Stimulated activated CD8-positive, alpha-beta memory T cell treated with anti-CD3 and anti-CD28 coated beads, Interleukin-2, amount 100 ng/mL, for 48 hours (primary cell): Measurements from ENCODE around the gene EPB41L2.

ENCODE experiments used
- DNase-seq, 2 donors: peaks; one replicate each; pipeline ENCODE4 v3.0.0-alpha.2; 2020; ENCODE audit warnings: low read depth in 2 of 2

EPB41L2 gene

DNA sequence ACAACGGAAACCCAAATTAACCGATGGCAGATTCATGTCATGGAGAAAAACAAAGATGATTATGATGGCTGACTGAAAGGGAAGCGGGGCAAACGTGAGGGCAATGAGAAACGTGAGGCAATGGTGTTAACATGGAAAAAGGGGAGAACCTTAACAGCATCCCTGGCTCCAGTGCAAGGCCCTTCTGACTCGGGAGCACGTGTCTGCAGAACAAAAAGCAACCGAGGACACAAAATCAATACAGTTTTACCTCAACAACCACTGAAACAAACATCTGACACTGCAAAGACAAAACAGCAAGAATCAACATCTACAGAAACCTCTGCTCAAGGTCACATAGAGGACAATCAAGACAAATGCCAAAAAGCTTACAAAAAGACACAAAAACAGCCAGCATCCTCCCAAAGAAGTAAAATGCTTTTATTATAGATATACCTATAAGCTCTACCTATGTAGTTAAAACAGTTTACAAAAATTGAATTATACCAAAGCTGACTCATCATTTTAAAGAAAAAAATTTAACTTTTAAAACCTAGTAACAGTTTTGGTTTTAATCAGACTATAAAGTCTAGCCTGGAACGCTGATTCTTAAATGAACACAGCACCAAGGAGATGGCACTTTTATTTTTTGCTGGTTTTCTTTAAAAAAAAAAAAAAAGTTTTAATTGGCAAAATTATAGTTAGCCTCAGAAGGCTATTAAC, 192.7 kb downstream of the EPB41L2 start:
- no peak for DNase-seq

DNA sequence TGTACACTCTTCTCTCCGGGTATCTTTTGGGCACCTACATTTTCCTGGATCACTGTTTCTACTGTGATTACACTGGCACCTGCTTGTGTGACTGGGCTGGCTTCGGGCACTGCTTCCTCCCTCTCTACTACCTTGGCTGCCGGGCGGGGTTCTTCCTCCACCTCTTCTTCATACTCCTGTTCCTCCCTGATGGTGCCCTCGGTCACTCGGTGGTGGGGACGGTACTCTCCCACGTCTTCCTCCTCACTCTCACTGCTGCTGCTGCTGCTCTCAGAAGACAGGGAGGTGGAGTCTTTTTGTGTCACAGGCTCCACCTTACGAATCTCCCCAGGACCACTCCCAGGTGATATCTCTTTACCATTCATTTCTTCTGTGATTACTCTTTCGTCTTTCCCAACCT, 193.4 kb downstream of the EPB41L2 start:
- DNase-seq: no peak

DNA sequence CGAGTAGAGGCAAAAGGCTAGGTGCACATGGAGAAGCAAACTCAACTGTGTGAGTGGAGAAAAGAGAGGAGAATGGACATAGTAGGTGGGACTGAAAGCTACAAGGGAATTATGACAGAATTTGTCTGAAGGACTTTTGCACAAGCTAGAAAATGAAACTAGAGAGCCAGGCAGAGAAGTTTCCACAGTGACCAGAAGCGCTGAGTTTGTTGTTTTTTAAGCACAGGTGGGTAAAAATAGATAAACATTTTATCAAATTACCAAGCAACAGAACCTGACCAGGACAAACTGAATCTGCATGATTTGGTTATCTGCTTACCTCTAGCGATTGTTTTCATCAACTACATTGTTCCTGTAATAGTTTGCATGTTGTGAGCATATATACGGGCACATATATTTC, 197.3 kb downstream of the EPB41L2 start:
- DNase-seq: no peak

DNA sequence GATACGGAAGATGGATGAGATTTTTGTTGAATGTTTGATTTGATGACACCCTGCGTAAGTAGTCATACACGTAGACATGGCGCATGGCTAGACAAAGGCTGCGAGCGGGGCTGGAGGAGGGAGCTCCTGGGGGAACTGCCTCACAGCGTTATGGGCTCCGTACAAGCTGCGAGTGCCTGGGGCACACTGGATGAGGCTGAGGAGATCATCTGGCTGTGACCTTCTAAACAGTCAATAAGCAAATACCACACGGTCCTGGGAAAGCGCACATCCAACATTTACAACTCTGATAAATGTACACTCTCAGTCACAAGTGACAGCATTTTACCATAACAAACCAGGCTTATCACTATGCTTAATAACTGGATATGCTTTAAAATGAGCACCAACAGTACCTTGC, 198.7 kb downstream of the EPB41L2 start:
- DNase-seq: no peak

DNA sequence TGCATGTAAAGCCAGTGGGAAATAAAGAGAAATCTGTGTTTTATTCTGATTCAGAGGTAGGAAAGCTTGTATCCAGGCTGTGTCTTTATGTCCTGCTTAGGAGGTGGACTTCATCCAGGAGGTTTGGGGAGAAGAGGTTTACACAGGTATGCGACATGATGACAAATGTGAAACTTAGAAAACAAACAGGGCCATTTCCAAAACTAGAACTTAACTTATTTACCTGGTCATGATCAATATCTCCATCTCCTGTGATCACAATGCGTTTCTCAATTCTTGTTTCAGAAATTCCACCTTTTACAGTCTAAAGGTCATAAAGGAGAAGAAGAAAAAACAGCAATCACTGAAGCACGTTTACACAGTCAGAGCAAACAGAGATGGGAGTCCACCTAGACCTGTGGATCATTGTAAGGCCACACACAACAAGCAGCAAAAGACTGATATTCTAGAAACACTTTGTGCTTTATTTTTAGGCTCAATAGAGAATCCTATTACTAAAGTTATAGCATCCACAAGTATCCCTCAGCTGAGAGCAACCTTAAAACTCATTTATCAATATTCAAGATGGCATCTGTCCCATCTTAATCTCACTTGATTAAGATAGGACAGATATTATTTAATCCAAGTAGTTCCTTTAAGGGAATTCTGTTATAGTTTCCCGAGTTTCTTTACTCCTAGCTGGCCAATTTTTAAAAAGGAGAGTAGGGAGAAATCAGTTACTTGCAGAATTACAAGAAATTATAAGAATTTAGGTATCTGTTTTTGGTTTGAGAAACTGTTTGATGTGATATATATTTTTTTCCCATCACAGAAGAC, 199.4 kb downstream of the EPB41L2 start:
- no peak for DNase-seq

DNA sequence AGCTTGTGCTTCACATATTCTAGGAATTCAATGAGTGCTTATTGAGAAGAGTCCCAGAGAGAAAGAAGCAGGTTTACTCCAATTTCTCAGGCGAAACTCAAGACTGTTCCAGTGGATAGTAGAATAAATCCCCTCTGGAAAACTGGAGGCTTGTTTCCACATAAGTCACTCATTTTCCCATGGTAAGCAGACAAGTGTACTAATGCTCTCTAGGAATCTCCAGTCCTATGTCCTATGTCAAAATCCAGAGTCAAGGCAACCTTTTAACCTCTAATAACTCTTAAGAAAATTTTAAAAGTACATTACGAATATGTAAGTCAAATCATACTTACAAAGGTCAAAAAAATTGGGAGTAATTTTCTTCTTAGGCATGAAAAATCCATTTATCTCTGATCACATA, 200.7 kb downstream of the EPB41L2 start:
- no peak for DNase-seq

DNA sequence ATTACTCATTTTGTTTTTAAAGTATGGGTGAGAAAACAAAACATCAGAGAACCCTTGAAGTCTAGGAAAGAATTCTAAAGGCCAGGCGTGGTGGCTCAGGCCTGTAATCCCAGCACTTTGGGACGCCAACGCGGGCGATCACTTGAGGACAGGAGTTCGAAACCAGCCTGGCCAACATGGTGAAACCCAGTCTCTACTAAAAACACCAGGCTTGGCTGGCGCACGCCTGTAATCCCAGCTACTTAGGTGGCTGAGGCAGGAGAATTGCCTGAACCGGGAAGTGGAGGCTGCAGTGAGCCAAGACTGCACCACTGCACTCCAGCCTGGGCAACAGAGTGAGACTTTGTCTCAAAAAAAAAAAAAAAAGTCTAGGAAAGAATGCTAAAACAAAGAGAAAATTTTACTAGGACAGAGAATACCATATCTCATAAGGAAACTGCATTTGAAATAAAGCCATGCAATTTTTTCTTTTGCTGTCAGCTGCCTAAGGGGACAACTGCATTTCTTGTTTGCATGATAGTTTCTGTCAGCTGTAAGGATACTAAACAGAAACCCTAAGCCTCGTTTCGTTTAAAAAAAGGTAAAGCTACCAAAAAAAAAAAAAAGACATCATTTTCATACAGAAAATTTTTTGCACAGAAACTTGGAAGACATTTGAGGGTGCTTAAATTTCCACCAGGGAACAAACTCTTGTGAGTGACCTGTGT, 203.7 kb downstream of the EPB41L2 start:
- no peak for DNase-seq

DNA sequence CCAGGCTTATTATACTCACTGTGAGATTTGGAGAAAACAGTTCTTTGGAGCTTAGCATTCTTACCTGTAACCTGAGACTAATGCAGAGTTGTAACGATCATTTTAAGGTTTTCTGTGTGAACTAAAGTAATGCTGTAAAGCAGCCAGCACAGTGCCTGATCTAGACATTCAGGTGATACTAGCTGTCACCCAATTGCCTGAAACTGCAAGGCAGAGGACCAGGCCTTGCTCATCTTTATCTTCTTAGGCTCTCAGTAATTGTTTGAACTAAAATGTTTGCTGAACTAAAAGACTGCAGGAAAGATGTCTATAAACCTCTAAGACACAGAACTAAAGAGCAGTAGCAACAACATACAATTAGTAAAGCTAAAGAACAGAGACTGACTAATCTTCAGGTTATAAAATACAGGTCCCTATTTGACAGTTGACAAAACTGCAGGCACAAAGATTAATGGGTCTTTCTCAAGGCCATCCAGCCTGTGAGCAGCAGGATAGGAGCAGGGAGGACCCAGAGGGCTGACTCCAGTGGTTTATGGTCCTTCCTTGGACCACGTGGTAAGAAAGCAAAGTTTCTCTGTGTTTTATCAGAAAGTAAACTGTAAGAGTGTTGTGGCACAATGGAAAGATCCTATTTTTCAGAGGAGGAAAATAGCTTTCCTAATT, 204.4 kb downstream of the EPB41L2 start:
- no peak for DNase-seq

DNA sequence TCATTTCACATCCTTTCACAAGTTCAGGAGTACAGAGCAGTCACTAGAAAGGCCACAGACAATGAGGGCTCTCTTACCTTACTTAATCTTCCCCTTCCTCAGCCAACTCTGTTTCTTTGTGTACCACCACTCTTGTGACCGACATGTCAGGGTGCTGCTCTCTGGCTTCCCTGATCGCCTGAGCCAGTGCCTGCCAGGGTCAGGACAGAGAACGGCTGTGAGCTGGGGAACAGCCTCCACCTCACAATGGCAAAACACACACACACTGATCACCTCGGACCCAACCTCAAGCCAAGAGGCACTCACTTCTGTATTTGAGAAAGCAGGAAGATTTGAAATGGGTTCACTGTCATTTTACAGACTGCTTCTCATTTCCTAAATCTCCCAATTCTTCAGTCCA, 205.0 kb downstream of the EPB41L2 start:
- no peak for DNase-seq

DNA sequence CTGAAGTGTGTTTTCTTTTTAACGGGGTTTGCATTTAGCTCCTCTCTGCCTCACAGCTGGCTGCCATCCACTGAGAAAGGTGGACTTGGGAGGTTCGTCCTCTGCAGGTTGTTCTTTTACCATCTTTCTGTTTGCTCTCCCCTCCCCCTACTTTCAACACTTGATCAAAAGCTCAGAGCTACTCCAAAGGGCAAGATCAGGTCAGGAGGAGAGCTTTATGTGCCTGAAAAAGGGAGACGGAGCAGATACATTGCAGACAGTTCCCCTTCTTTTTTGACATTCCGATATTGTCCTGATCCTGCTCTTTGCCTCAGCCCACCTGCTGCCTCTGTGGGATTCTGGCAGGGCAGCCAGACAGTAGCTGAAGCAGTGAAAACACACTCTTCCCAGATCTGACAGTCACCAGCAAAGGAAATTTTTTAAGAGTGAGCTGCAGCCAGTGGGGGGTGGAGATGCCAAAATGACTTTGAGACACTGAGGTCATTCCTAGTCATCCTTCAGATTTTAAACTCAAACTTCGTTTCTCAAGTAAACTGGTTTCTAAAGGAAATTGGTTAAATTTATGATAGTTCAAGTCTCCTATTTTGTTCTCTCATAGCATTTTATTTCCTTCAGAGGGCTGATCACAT, 209.4 kb downstream of the EPB41L2 start:
- no peak for DNase-seq

DNA sequence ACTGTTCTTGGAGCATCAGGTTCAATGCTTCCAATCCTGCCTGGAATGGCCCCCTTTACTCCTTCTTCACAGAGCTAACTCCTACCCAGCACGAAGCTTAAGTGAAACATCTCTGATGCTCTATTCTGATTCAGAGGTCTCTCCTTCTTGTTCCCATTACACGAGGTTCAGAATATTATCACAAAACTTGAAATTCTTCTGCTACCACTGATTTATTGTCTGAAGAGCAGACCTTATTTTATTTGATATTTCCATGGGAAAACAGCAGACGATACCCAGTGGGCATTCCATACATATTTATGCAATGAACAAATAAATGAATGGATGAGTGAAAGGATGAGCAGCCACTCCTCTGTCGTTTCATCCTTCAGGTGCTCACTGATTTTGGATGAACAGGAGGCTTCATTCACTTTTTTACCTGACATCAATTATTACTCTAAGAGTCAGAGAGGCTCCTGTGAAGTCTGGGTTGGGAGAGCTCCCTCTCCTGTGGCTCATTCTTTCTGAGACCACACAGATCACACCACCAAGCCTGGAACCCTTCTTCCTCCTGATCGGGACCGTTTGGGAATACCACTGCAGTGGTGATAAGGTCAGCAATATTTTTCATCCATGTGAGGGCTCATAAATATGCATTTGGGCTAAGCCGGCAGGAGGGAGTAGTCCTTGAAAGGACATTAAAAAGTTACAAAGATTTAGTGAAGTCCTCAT, 210.0 kb downstream of the EPB41L2 start:
- no peak for DNase-seq

DNA sequence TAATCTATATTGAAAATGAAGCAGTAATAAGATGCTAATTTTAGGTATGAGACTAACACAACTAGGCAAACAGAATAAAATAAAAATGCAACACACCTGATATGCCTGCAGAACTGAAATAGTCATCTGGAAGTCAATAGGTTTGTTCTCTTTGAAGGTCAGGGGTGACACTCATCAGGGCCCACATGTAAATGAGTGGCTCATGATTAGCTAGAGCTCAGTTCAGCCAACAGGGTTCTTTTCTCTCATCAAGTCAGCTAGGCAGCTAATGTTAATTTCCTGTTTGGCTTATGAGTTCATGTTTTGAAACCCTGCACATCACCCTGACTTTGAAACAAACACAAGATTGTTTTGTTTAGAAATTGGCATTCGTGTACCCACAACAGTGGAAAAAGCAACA, 212.0 kb downstream of the EPB41L2 start:
- DNase-seq: no peak

DNA sequence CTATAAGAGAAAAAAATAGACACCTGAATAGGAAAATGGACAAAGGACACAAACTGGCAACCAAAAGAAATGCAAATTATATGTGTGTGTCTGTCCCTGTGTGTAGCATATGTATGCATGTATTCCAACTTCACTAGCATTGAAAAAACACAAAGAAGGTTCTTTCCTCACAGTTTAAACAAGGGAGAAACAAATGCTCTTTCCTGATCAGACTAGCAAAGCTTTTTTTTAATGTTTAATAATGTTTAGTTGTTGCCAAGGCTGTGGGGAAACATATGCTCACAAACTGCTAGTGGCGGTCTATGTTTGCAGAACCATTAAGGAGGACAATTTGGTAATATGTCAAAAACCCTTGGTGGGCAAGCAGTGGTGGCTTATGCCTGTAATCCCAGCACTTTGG, 213.5 kb downstream of the EPB41L2 start:
- no peak for DNase-seq

DNA sequence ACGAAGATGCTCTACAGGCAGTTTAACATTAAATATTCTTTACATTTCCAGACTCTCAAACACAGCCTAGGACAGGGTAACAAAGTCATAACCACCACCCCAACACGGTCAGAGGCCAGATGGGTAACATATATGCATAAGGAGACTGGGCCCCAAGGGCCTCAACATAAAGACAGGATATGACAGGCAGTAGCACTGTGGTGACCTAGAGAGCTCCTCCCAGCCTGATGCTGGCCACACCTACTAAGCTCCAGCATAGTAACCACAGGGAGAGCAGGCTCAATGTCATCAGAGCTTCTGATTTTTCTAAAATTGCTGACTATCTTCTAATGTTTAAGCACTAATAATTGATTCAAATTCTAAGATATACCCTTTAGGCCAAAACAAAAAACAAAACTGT, 214.1 kb downstream of the EPB41L2 start:
- peak in 1 of 2 donors; percentile 2 for DNase-seq

DNA sequence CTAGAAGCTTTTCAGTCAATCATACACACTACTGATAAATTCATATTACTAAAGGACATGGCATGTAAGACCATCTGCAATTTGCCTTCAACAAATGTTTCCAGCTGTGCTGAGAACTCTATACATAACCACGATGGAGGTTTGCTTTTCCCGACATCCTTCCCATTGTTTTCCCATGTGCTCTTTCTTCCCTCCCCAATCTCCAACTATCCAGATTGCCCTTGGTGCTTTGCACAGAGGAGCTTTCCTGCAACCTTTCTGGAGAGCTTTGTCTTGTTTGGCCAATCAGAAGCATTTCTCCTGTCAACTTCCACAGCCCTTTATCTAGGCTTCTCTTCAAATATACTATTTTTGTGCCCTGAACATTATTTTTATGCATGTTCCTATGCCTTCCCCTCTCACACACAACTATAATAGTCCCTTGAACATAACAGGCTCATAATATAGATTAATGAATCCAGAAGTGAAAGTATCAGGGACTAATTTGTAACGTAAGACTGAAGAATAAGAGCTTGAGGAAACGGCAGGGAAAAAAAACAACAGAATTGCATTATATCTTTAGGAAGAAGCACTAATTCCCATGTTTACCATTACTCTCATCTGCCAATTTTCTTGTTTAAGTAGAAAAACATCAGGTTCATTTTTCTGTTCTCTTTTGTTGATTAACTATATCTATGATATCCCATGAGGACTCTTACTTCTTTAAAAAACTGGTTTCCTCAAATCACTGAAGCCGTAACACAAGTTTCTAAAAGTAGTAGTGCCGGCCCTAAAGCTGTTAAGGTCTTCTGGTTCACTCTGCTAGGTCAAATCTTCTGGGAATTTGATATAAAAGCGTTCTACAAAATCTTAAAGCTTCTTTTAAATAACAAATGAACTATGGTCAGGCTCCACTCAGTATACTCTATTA, 215.8 kb downstream of the EPB41L2 start:
- no peak for DNase-seq

DNA sequence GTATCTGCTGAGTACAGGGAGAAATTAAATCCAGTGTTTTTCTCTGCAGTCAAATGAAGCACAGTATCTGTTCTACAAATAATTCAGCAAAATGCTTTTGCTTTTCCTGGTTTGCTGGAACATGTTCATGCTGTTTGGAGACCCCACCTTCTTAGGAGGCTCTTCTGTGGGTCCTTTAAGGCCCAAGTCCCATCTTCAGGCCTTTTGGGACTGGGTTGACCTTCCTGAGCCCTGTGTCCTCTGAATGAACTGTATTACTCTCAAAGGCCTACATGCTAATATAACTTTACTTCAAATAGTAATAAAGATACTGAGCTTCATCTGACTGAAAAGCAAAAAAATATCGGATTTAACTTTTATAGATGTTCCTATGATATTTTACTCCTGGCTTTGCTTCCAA, 216.5 kb downstream of the EPB41L2 start:
- no peak for DNase-seq

DNA sequence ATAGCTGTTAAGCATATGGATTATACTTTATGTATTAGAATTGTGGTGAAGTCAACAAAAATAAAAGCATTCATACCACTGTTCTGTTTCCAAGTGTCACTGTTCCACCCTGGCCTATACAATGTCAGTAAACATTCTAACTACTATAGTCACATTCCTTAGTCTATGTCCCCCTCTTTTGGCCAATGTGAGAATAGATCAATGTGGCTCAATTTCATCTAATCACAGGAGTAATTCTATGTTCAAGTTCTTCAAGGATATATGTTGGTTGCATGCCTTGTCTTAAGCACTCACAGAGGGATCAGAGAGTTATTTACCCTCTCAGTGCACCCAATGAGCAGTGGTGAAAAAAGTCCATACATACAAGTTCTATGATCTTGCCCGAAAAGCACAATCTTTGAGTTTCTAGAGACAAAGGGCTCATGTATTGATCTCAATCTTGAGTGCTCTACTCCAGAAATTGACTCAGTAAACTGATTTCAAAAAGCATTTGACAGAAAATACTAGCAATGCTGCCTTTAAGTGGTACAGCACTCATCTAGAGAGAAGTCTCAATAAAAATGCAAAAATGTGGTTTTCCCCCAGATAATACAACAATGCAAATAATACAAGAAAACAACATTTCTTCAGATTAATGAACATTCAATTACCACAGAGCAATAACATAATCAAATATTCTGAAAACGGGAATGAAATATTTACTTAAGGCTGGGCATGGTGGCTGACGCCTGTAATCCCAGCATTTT, 219.3 kb downstream of the EPB41L2 start:
- no peak for DNase-seq

DNA sequence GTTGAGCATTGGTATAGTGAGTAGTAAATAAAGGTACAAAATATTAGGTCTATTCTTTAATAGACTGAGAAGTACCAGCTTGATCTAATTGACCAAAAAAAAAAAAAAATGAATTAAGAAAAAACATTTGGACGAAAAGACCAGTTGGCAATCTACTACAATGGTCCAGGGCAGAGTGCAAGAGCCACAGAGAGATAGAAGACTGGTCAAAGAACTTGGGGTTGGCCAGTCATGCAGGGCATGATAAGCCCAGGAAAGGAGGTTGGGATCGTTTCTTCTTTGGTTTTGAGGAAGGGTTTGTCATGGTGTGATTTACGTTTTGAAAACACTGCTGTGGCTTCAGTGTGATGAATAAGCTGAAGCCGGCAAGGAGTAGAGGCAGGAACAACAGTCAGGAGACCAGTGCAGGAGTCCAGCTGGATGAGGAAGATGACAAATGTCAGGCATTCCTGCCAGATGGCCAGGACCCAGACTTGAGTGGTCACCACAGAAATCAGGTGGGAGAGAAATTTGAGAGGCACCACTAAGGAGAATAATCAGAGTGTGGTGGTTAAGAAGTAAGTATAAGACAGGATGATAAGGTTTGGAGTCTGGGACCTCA, 221.8 kb downstream of the EPB41L2 start:
- no peak for DNase-seq

DNA sequence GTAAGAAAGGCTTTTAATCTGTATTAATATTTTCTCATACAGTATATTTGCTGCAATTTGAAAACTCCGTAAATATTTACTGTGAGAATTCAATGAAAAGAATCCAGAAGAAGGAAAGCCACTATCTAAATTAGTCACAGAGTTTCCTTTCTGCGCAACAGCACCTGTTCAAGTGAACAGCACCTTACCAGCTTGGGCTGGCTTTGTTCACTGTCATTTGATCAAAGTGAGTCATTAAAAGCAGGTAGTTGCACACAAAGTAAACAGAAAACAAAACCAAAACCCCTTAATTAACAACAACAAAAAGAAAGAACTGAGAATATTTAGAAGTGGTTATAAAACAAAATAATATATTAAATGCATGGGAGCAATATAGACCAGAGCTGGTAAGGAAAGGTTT, 223.0 kb downstream of the EPB41L2 start:
- no peak for DNase-seq
